Panc1 (cell line): ENCODE results near the gene SPRTN.

Experiments
- POLR2AphosphoS5 ChIP-seq: IDR thresholded peaks from 2 replicates; pipeline ENCODE4 v1.6.1; 2012; ENCODE audit warnings: mild to moderate bottlenecking, low read depth, low read length, moderate library complexity
- REST ChIP-seq, 2 experiments: IDR thresholded peaks; 2 replicates each; pipeline ENCODE4 v1.6.1; 2011 to 2012; ENCODE audit warnings: low read depth in 2 of 2, control low read depth in 1 of 2, low read length in 1 of 2, mild to moderate bottlenecking in 1 of 2, moderate library complexity in 1 of 2; ENCODE audit not compliant: insufficient read depth in 1 of 2
- TCF7L2 ChIP-seq: IDR thresholded peaks from 2 replicates; pipeline ENCODE4 v1.6.1; 2011; ENCODE audit warnings: mild to moderate bottlenecking, low read depth, low read length, inconsistent platforms
- TF ChIP-seq, protein P1 (sequence below): fragments of 450-650 bp; IDR thresholded peaks from 2 replicates; pipeline ENCODE4 v1.5.1; 2017; ENCODE audit warnings: mild to moderate bottlenecking

GRCh38 chr1:231384696-231385415 lies 46.8 kb downstream of the SPRTN start:
- TF ChIP-seq, protein P1, sequence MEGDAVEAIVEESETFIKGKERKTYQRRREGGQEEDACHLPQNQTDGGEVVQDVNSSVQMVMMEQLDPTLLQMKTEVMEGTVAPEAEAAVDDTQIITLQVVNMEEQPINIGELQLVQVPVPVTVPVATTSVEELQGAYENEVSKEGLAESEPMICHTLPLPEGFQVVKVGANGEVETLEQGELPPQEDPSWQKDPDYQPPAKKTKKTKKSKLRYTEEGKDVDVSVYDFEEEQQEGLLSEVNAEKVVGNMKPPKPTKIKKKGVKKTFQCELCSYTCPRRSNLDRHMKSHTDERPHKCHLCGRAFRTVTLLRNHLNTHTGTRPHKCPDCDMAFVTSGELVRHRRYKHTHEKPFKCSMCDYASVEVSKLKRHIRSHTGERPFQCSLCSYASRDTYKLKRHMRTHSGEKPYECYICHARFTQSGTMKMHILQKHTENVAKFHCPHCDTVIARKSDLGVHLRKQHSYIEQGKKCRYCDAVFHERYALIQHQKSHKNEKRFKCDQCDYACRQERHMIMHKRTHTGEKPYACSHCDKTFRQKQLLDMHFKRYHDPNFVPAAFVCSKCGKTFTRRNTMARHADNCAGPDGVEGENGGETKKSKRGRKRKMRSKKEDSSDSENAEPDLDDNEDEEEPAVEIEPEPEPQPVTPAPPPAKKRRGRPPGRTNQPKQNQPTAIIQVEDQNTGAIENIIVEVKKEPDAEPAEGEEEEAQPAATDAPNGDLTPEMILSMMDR, result no peak
- TF ChIP-seq POLR2AphosphoS5 (no peak), TCF7L2 (no peak), REST (IDR thresholded peaks at IDR 0.05; ENCODE audit: insufficient read depth in 1 of 2, low read depth in 2 of 2, low read length in 1 of 2) (no peak)
